ENCODE measurements around the gene ZFAND5.
A peak's percentile ranks its signal among the peaks of the same experiment; 100 is the strongest.

The ZFAND5 gene

GRCh38 chr9:72364679-72365524 is at the start of gene ZFAND5:
Gene ZFAND5 (minus strand): TSS chr9:72365208. CDS start chr9:72360778, 4,430 bp downstream.
- H3K36me3 Mint-ChIP-seq: peaks cover 6% of the 10 kb centered on the region
- H3K4me1 Mint-ChIP-seq: peaks cover 35% of the 10 kb centered on the region
- H3K27ac Mint-ChIP-seq: peak within 1 kb of the TSS; percentile 99
- peak; percentile 94 for ATAC-seq
- no peaks in the 10 kb centered on the region for H3K27me3 Mint-ChIP-seq
- peak within 1 kb of the TSS; percentile 95 for H3K4me3 Mint-ChIP-seq
- H3K9me3 Mint-ChIP-seq: no peaks in the 10 kb centered on the region

GRCh38 chr9:72412483-72413040 is 47.6 kb upstream of the ZFAND5 start:
- no peak for ATAC-seq
- Mint-ChIP-seq H3K27me3 (no peaks in the 10 kb centered on the region), H3K4me1 (no peaks in the 10 kb centered on the region), H3K9me3 (no peaks in the 10 kb centered on the region), H3K36me3 (no peaks in the 10 kb centered on the region), H3K27ac (no peak overlapping the region), H3K4me3 (no peak overlapping the region)

- H3K27ac Mint-ChIP-seq: no peak overlapping the region
- no peaks in the 10 kb centered on the region for H3K4me1 Mint-ChIP-seq
- no peaks in the 10 kb centered on the region for H3K27me3 Mint-ChIP-seq
- ATAC-seq: no peak
- H3K4me3 Mint-ChIP-seq: no peak overlapping the region
- H3K9me3 Mint-ChIP-seq: no peaks in the 10 kb centered on the region
- no peaks in the 10 kb centered on the region for H3K36me3 Mint-ChIP-seq
Measured at GRCh38 chr9:72410214-72410613, 45.2 kb upstream of the ZFAND5 start.

- H3K9me3 Mint-ChIP-seq: no peaks in the 10 kb centered on the region
- no peak for ATAC-seq
- no peak overlapping the region for H3K27ac Mint-ChIP-seq
- no peak overlapping the region for H3K4me3 Mint-ChIP-seq
- H3K27me3 Mint-ChIP-seq: no peaks in the 10 kb centered on the region
- H3K36me3 Mint-ChIP-seq: no peaks in the 10 kb centered on the region
- no peaks in the 10 kb centered on the region for H3K4me1 Mint-ChIP-seq
Measured at GRCh38 chr9:72407114-72407513, 42.1 kb upstream of the ZFAND5 start.

DNA sequence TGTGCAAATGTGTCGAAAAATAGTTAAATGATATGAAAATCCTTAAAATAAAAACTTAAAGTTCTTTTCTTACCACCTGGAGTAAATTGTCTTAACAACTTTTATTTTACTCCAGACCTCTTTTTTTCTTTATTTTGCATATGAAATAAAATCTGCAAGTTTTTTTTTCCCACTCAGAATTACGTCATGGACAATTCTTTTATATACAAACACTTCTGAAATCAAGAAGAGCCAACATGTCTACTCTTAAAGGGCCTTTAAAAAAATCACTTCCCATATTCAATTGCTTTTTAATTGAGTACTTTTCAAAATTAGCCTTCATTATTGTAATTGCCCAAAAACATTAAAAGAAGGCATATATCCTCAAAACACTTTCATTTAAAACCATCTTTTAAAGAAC is 37.7 kb upstream of the ZFAND5 start:
- H3K9me3 Mint-ChIP-seq: no peaks in the 10 kb centered on the region
- no peak overlapping the region for H3K4me3 Mint-ChIP-seq
- no peak overlapping the region for H3K27ac Mint-ChIP-seq
- ATAC-seq: no peak
- H3K4me1 Mint-ChIP-seq: no peaks in the 10 kb centered on the region
- H3K27me3 Mint-ChIP-seq: no peaks in the 10 kb centered on the region
- H3K36me3 Mint-ChIP-seq: no peaks in the 10 kb centered on the region

- H3K4me3 Mint-ChIP-seq: no peak overlapping the region
- H3K27ac Mint-ChIP-seq: no peak overlapping the region
- ATAC-seq: no peak
Measured at GRCh38 chr9:72401396-72401795, 36.4 kb upstream of the ZFAND5 start.

GRCh38 chr9:72400866-72401265 is 35.9 kb upstream of the ZFAND5 start:
- Mint-ChIP-seq H3K4me3 (no peak overlapping the region), H3K4me1 (no peaks in the 10 kb centered on the region), H3K9me3 (no peaks in the 10 kb centered on the region), H3K27me3 (no peaks in the 10 kb centered on the region), H3K27ac (no peak overlapping the region), H3K36me3 (no peaks in the 10 kb centered on the region)
- no peak for ATAC-seq

More at GRCh38 chr9:72401396-72401795, 36.4 kb upstream of the ZFAND5 start:
- Mint-ChIP-seq H3K9me3 (no peaks in the 10 kb centered on the region), H3K4me1 (no peaks in the 10 kb centered on the region), H3K36me3 (no peaks in the 10 kb centered on the region), H3K27me3 (no peaks in the 10 kb centered on the region)

GRCh38 chr9:72399391-72399790 is 34.4 kb upstream of the ZFAND5 start:
- Mint-ChIP-seq H3K36me3 (no peaks in the 10 kb centered on the region), H3K27ac (no peak overlapping the region), H3K27me3 (no peaks in the 10 kb centered on the region), H3K4me3 (no peak overlapping the region), H3K9me3 (no peaks in the 10 kb centered on the region), H3K4me1 (no peaks in the 10 kb centered on the region)
- ATAC-seq: no peak

- Mint-ChIP-seq H3K4me3 (no peak overlapping the region), H3K27ac (no peak overlapping the region), H3K36me3 (no peaks in the 10 kb centered on the region), H3K27me3 (no peaks in the 10 kb centered on the region), H3K9me3 (no peaks in the 10 kb centered on the region), H3K4me1 (no peaks in the 10 kb centered on the region)
- ATAC-seq: no peak
Measured at GRCh38 chr9:72396247-72397091, 31.5 kb upstream of the ZFAND5 start.

DNA sequence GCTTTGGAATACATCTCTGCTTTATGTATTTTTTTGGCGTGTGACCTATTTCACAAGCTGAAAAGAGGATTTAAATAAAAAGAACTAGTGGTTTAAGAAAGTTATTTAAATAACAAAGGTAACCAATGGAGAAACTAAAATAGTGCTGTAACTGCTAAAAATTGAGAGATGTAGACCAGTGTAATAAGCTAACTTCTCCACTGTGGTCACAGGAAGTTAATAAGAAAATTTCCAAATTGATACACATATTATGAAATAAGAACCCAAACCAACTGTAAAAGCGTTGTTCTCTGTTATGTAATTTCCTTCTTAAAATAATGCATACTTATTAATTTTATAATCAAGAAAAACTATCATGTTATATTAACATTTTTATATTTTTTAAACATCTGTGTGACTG is 29.1 kb upstream of the ZFAND5 start:
- Mint-ChIP-seq H3K4me1 (no peaks in the 10 kb centered on the region), H3K4me3 (no peak overlapping the region), H3K27me3 (no peaks in the 10 kb centered on the region), H3K36me3 (no peaks in the 10 kb centered on the region), H3K9me3 (no peaks in the 10 kb centered on the region), H3K27ac (no peak overlapping the region)
- no peak for ATAC-seq

GRCh38 chr9:72390907-72391306 is 25.9 kb upstream of the ZFAND5 start:
- Mint-ChIP-seq H3K4me3 (no peak overlapping the region), H3K9me3 (no peaks in the 10 kb centered on the region), H3K27me3 (no peaks in the 10 kb centered on the region), H3K4me1 (no peaks in the 10 kb centered on the region), H3K27ac (no peak overlapping the region), H3K36me3 (no peaks in the 10 kb centered on the region)
- ATAC-seq: no peak

DNA sequence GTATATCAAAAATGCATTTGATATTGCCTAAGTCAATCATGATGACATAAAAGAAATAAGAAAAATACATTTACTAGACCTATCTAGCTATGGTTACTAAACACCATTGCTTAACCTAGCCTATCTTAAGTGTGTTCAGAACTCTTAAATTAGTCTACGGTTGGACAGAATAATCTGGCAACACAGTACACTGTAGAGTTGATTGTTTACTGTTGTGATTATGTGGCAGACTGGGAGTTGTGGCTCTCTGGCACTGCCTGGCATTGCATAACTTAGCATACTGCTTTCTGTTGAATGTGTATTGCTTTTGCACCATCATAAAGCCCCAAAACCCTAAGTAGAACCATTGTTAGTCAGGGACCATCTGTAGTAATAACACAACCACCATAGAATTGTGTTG is 21.2 kb upstream of the ZFAND5 start:
- Mint-ChIP-seq H3K4me1 (no peaks in the 10 kb centered on the region), H3K27ac (no peak overlapping the region), H3K4me3 (no peak overlapping the region), H3K9me3 (no peaks in the 10 kb centered on the region), H3K27me3 (no peaks in the 10 kb centered on the region), H3K36me3 (no peaks in the 10 kb centered on the region)
- no peak for ATAC-seq

DNA sequence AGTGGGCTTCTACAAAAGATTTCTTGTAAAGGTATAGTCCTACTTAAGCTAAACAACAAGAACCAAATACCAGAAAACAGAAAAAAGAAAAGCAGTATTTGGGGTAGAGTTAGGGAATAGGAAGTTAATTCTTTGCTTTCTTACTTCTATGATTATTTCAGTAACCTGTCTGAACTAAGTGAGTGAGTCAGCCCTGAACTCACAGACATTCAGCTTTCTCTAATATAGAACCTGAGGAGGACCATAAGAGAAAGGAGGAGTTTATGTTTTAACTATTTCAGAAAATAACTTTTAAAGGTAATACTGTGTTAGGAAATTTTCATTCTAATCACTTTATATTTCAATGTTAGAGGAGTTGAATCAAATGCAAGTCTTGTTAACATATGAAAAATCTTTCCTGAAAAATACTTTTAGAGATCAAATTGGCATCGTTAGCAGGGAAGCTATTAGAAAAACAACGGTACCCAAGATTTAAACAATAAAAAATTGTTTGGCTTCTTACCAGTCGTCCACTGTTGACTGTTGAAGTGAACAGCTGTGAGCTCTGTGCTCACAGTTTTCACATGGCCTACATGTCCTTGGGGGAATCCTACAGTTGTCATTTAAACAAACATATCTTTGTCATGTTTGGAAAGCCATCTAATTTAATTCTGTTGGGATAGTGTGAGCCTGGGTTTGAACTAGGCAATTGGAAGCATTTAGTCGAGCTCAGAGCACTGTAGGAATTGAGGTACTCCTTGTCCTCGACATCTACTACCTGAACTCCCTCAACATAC is 19.9 kb upstream of the ZFAND5 start:
- Mint-ChIP-seq H3K4me3 (no peak overlapping the region), H3K4me1 (no peaks in the 10 kb centered on the region), H3K27me3 (peaks cover 5% of the 10 kb centered on the region), H3K9me3 (no peaks in the 10 kb centered on the region), H3K36me3 (no peaks in the 10 kb centered on the region), H3K27ac (no peak overlapping the region)
- no peak for ATAC-seq

DNA sequence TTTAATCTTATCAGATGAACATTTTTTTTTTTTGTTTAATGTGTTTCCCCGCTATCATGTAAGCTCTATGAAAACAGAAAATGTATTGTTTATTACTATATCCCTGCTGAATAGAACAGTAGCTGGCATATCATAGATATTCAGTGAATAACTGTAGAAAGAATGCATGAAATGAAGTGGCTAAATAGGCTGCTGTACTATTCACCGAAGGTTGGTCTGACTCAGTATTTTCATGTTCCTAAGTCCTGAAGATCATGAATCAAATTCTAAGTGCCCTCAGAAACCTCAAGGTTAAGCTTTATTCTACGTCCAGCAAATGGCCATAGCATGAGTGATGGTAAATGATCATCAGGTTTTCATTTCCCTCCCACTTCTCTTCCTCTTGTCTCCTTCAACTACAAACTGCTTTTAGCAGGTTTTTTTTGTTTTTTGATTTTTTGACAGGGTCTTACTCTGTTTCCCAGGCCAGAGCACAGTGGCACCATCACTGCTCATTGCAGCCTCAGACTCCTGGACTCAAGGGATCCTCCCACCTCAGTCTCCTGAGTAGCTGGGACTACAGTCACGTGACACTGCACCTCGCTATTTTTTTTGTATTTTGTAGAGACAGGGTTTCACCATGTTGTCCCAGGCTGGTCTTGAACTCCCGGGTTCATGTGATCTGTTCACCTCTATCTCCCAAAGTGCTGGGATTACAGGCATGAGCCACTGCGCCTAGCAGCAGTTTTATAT is 19.1 kb upstream of the ZFAND5 start:
- H3K4me1 Mint-ChIP-seq: no peaks in the 10 kb centered on the region
- H3K27me3 Mint-ChIP-seq: peaks cover 11% of the 10 kb centered on the region
- no peaks in the 10 kb centered on the region for H3K36me3 Mint-ChIP-seq
- no peak for ATAC-seq
- H3K4me3 Mint-ChIP-seq: no peak overlapping the region
- no peaks in the 10 kb centered on the region for H3K9me3 Mint-ChIP-seq
- no peak overlapping the region for H3K27ac Mint-ChIP-seq

Measured in stimulated activated memory B cell treated with anti-CD40 and anti-IgM and Interleukin-4, amounts not matched to agents 10 μg/mL and 1 μg/mL and 100 μg/mL, for 72 hours (primary cell).